Retinal pigment epithelial cell (primary cell): ENCODE data around the gene TMEM255B.
A peak's percentile ranks its signal among the peaks of the same experiment; 100 is the strongest.
"Not testable (repeated sequence)": the region's sequence is repeated elsewhere in the genome, so short reads cannot be mapped to it uniquely, and the experiment has no call there.

Experiments
- DNase-seq: peaks from one replicate; pipeline ENCODE4 v3.0.0-alpha.2; 2010; ENCODE audit warnings: low read depth
- H3K4me3 ChIP-seq: 2 replicates; pipeline ENCODE4 v1.5.1; 2011; ENCODE audit warnings: mild to moderate bottlenecking, low read length, control low read depth, moderate library complexity
- TF ChIP-seq, protein P1 (sequence below): conservative IDR thresholded peaks from 2 replicates; pipeline ENCODE4 v1.5.1; 2011; ENCODE audit warnings: low read depth, low read length, control low read depth, inconsistent platforms

Gene TMEM255B

GRCh38 chr13:113785051-113786010 is 26.3 kb downstream of the TMEM255B start:
- TF ChIP-seq, protein P1, sequence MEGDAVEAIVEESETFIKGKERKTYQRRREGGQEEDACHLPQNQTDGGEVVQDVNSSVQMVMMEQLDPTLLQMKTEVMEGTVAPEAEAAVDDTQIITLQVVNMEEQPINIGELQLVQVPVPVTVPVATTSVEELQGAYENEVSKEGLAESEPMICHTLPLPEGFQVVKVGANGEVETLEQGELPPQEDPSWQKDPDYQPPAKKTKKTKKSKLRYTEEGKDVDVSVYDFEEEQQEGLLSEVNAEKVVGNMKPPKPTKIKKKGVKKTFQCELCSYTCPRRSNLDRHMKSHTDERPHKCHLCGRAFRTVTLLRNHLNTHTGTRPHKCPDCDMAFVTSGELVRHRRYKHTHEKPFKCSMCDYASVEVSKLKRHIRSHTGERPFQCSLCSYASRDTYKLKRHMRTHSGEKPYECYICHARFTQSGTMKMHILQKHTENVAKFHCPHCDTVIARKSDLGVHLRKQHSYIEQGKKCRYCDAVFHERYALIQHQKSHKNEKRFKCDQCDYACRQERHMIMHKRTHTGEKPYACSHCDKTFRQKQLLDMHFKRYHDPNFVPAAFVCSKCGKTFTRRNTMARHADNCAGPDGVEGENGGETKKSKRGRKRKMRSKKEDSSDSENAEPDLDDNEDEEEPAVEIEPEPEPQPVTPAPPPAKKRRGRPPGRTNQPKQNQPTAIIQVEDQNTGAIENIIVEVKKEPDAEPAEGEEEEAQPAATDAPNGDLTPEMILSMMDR = no peak
- no peak overlapping the region for H3K4me3 ChIP-seq
- peak; percentile 66 for DNase-seq

DNA sequence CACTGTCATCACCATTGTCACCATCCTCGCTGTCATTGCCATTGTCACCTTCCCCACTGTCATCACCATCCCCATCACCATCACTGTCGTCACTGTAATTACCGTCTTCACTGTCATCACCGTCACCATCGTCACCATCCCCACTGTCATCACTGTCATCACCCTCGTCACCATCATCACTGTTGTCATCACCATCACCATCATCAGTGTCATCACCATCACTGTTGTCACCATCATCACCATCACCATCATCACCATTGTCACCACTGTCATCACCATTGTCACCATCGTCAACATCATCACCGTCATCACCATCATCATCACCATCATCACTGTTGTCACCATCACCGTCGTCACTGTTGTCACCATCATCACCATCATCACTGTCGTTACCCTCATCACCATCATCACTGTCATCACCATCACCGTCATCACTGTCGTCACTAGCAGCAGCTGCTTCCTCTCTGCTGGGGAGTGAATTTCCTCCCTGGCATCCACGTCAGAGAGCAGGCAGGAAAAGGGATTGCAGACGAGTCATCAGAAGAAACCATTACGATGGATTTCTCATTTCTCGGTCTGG is 27.3 kb downstream of the TMEM255B start:
- H3K4me3 ChIP-seq = no peak overlapping the region
- no peak for DNase-seq
- TF ChIP-seq, protein P1 = no peak

DNA sequence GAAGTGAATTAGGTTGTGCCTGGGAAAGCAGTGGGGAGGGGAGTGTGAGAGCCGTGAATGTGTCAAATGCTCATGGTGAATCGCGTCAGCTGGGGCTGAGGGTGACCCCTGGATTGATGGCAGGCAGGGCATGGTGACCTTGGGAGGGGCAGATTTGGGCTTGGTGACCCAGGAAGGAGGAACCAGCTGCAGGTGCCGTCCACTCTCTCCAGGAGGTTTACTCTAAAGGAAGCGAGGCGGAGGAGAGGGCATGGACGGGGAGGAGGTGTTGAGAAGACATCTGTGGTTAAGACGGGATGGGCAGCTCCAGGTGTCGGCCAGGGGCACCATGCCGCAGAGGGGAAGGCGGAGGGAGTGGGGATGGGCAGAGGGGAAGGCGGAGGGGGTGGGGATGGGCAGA is 28.7 kb downstream of the TMEM255B start:
- no peak for DNase-seq
- TF ChIP-seq, protein P1 = no peak
- no peak overlapping the region for H3K4me3 ChIP-seq

DNA sequence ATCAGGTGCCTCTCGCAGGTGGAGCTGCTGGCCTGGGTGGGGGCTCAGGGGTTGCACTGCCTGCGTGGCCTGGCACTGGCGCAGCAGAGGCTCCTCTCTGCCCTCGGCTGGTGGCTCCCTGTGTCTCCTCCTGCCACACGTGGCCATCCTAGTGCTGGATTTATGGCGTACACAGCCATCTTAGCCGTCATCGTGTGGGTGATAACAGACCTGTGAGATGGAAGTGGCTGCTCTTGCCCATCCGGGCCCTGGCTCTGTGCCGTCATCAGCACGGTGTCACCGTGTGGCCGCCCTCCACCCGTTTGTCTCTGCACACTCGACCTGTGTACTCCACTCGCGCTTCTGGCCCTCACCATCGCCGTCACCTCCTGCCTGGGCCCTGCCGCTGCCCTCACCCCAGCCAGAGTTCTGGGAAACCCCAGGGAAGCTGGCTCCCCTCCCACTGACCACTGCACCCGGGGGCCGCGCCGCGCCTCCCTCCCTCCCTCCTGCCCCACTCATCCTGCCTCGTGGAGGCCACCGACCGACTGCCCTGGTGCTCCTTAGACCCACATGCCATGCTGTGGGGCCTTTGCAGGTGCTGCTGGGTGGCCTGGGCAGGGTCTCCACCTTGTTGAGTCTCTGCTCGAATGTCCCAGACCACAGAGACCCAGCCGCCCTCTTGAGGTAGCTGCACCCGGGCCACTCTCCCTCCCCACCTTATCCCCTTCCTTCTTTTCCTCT is 29.5 kb downstream of the TMEM255B start:
- TF ChIP-seq, protein P1 = no peak
- no peak for DNase-seq
- H3K4me3 ChIP-seq = no peak overlapping the region

- no peak overlapping the region for H3K4me3 ChIP-seq
- TF ChIP-seq, protein P1 = no peak
- DNase-seq = no peak
These were observed 30.1 kb downstream of the TMEM255B start for GRCh38 chr13:113789167-113789566.

DNA sequence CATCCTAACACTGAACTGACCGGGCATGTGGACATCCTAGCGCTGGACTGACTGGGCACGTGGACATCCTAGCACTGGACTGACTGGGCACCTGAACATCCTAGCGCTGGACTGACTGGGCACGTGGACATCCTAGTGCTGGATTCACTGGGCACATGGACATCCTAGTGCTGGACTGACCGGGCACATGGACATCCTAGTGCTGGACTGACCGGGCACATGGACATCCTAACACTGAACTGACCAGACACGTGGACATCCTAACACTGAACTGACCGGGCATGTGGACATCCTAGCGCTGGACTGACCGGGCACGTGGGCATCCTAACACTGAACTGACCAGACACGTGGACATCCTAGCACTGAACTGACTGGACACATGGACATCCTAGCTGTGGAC is 30.9 kb downstream of the TMEM255B start:
- H3K4me3 ChIP-seq, DNase-seq: not testable (repeated sequence)

DNA sequence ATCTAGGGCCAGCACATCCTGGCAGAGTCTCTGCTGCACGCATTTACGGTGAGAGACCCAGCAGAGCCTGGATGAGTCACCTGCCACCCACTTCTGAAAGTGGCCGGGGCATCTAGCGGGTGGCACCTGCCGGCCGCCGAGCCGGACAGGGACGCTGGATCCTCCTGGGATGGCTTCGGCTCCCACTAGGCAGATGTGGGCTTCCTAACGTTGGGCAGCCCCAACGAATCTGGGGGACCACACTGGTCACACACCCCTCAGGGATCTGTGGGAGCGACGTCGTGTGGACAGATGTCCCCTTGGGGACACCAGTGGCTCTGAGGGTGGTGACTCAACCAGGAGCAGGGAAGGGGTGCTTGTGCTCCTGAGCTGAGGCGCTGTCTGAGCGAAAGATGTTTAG is 32.2 kb downstream of the TMEM255B start:
- no peak overlapping the region for H3K4me3 ChIP-seq
- TF ChIP-seq, protein P1 = no peak
- DNase-seq = no peak
